GM12891 (cell line): ENCODE measurements around the gene FNDC5. TPM values are rescaled to one million over a fixed set of nuclear protein-coding genes. Genes with fewer than 3 reads are reported as not detected.
"Not testable (repeated sequence)": the region's sequence is repeated elsewhere in the genome, so short reads cannot be mapped to it uniquely, and the experiment has no call there.

ENCODE experiments used
- DNase-seq: peaks from one replicate; pipeline ENCODE4 v3.0.0; 2011; ENCODE audit warnings: low spot score; ENCODE audit not compliant: insufficient read length
- FAIRE-seq: peaks from 2 replicates; lab custom pipeline; 2011; peaks lifted over from hg19 to GRCh38; lab: Jason Lieb, UNC
- PAX5 ChIP-seq: IDR thresholded peaks from 2 replicates; pipeline ENCODE4 v1.6.1; 2011; ENCODE audit warnings: low read length, moderate library complexity, mild to moderate bottlenecking; ENCODE audit not compliant: insufficient read depth, severe bottlenecking
- POLR2A ChIP-seq: IDR thresholded peaks from 2 replicates; pipeline ENCODE4 v1.6.1; 2011; ENCODE audit warnings: low read depth, low read length, control low read depth
- POLR2AphosphoS5 ChIP-seq: IDR thresholded peaks from 2 replicates; pipeline ENCODE4 v1.6.1; 2011; ENCODE audit warnings: low read depth, low read length, control low read depth
- POU2F2 ChIP-seq: IDR thresholded peaks from 2 replicates; pipeline ENCODE4 v1.6.1; 2011; ENCODE audit warnings: low read depth, mild to moderate bottlenecking, control low read depth, low read length, moderate library complexity
- SPI1 ChIP-seq: IDR thresholded peaks from 2 replicates; pipeline ENCODE4 v1.6.1; 2011; ENCODE audit warnings: low read depth, low read length, control low read depth
- TAF1 ChIP-seq: IDR thresholded peaks from 2 replicates; pipeline ENCODE4 v1.6.1; 2011; ENCODE audit warnings: low read depth, low read length, control low read depth
- polyA plus RNA-seq: library from polyadenylated mRNA; unstranded; fragments of >200 nt; gene quantifications from one replicate; pipeline ENCODE4 v1.2.1, GENCODE V29; 2012; ENCODE audit warnings: low read depth, missing spikeins, inconsistent platforms; ENCODE audit not compliant: missing spikeins

The FNDC5 gene
- 0.18 TPM for polyA plus RNA-seq

DNA sequence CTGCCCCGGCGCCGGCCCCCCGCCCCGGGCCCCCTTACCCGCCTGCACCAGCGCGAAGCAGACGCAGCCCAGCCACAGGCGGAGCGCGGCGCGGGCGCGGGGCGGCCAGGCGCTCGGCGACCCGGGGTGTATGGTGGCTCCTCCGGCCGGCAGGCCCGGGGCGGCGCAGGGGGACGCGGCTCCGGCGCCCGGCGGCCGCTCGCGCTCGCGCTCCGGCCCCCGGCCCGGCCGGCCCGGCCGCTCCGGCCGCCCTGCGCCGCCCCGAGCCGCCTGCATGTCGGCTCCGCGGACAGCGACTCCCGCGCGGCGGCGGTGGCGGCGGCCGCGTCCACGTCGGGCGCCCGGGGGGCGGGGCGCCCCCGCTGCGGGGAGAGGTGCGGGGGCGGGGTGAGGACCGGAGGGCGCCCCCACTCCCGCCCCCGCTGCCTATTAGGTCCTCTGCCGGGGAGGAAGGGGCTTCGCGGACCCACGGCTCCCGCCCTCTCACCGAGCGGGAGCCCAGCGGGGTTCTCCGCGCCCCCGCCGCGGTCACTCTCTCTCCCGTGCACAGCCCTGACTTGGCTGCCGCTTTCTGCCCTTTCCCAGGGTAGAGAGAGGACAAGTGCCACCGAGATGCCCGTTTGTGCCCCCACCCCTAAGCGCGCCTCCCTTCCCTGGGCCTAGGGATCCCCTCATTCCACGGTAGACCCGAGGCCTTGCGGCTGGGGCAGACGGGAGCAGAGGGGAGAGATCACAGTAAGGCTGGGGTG is at the start of gene FNDC5:
Gene FNDC5 (minus strand): TSS at position 298 of the 749 bp plus-strand sequence.
- no peak for TF ChIP-seq POLR2A
- no peak for TF ChIP-seq POLR2AphosphoS5
- no peak for TF ChIP-seq PAX5
- TF ChIP-seq POU2F2: no peak
- no peak for TF ChIP-seq TAF1
- TF ChIP-seq SPI1: no peak
- DNase-seq (no peak), FAIRE-seq (no peak)

- no peak for DNase-seq
- no peak for TF ChIP-seq PAX5
- peak; percentile 35 for FAIRE-seq
These were observed 49.4 kb upstream of the FNDC5 start for GRCh38 chr1:32919811-32920733.

DNA sequence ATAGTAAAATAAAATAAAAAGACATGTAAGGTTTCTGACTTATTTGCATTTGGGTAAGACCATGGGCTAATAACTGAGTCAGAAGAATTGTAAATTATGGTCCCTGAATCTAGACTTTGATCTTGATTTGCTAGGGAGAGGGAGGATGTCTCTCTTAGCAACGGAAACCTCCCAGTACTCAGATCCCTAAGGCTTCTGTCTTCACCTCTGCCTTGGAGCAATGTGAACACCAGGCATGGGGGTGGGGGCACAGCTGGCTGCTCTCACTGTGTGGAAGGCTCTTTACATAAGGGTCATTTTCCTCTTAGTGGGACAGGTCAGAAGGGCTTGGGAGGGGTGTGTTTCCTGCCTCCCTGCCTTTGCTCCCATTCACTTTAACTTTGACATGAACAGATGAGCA is 47.5 kb upstream of the FNDC5 start:
- FAIRE-seq (no peak), DNase-seq (no peak)
- TF ChIP-seq SPI1 (no peak), TAF1 (no peak), PAX5 (no peak), POLR2A (no peak), POLR2AphosphoS5 (no peak), POU2F2 (no peak)

DNA sequence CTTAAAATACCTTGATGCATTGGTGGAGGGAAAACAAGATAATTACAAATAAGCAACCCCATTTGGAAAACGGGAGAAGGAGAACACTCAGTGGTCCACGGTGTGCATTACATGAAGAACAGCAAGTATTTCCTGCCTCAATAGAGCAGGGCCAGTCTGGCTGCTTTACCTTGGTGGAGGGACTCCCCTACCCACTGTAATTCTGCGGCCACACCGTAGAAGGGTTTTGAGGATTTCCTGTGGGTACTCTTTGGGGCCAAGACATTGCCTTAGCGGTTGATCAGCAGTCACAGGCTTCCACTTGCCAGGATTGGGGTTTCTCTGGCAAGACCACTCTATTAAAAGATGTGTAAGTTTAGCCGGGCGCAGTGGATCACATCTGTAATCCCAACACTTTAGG is 46.8 kb upstream of the FNDC5 start:
- TF ChIP-seq SPI1 (no peak), POU2F2 (no peak), POLR2A (no peak), TAF1 (no peak), POLR2AphosphoS5 (no peak), PAX5 (no peak)
- peak; percentile 47 for FAIRE-seq
- DNase-seq: no peak

- no peak for TF ChIP-seq POU2F2
- no peak for TF ChIP-seq POLR2AphosphoS5
- no peak for TF ChIP-seq TAF1
- TF ChIP-seq PAX5: no peak
- no peak for TF ChIP-seq SPI1
- TF ChIP-seq POLR2A: no peak
- DNase-seq (no peak), FAIRE-seq (peak; percentile 45)
These were observed 45.3 kb upstream of the FNDC5 start for GRCh38 chr1:32915766-32916706.

- DNase-seq: no peak
- TF ChIP-seq SPI1: no peak
- TF ChIP-seq PAX5: no peak
- TF ChIP-seq TAF1: no peak
- no peak for TF ChIP-seq POU2F2
- no peak for TF ChIP-seq POLR2AphosphoS5
- no peak for TF ChIP-seq POLR2A
- FAIRE-seq: no peak
These were observed 39.6 kb upstream of the FNDC5 start for GRCh38 chr1:32910319-32910718.

- FAIRE-seq (no peak), DNase-seq (no peak)
- no peak for TF ChIP-seq POU2F2
- TF ChIP-seq SPI1: peak; percentile 41
These were observed 36.7 kb upstream of the FNDC5 start for GRCh38 chr1:32907435-32907834.

DNA sequence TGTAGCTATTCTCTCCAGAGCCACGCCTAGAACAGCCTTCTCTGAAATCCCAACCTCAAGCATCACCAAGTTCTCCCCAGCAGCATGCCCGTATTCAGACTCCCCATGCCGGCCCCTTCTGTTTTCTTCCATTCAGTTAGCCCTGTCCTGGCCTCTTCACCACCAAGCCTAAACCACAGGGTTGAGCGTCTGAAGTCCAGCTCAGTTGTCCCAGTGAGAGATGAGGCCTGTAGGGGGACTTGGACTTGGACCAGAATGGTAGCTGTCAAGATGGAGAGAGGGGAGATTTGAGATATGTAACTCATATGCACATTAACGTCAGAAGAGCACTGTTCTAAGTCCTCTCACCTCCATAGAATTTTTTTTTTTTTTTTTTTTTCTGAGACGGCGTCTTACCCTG is 35.9 kb upstream of the FNDC5 start:
- TF ChIP-seq POU2F2 (no peak), TAF1 (no peak), SPI1 (no peak), PAX5 (no peak), POLR2AphosphoS5 (no peak)
- DNase-seq: no peak
- no peak for FAIRE-seq

DNA sequence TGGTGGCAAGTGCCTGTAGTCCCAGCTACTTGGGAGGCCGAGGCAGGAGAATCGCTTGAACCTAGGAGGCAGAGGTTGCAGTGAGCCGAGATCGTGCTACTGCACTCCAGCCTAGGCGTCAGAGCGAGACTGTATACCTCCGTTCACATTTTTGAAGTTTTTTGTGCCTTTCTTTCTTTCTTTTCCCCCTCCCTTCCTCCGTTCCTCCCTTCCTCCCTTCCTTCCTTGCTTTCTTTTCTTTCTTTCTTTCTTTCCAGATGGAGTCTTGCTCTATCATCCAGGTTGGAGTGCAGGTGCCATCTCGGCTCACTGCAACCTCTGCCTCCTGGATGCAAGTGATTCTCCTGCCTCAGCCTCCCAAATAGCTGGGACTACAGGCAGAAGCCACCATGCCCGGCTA is 34.9 kb upstream of the FNDC5 start:
- FAIRE-seq, DNase-seq: not testable (repeated sequence)

- FAIRE-seq (no peak), DNase-seq (no peak)
- TF ChIP-seq POU2F2 (no peak), TAF1 (no peak), POLR2AphosphoS5 (no peak), SPI1 (no peak), POLR2A (no peak), PAX5 (no peak)
These were observed 34.1 kb upstream of the FNDC5 start for GRCh38 chr1:32904797-32905196.
